GM18867 (cell line): ENCODE data around the gene ALDH7A1.
"Not testable (repeated sequence)": the region's sequence is repeated elsewhere in the genome, so short reads cannot be mapped to it uniquely, and the experiment has no call there.

Experiments used
- ATAC-seq: cut with Tn5 transposase; IDR thresholded peaks from one replicate; pipeline ENCODE4 v1.9.1; 2021; ENCODE audit warnings: mild to moderate bottlenecking, moderate library complexity; ENCODE audit not compliant: unreplicated experiment

ALDH7A1 gene

GRCh38 chr5:126594748-126595485 is at the start of gene ALDH7A1:
ALDH7A1 (minus strand) TSS chr5:126595219; CDS start chr5:126595198, 21 bp downstream.
- no peak for ATAC-seq

- peak; percentile 74 for ATAC-seq
These were observed 46.4 kb upstream of the ALDH7A1 start for GRCh38 chr5:126641387-126641786.

- no peak for ATAC-seq
These were observed 45.8 kb upstream of the ALDH7A1 start for GRCh38 chr5:126640866-126641265.

GRCh38 chr5:126636956-126637355 is 41.9 kb upstream of the ALDH7A1 start:
- no peak for ATAC-seq

- ATAC-seq, result no peak
These were observed 40.6 kb upstream of the ALDH7A1 start for GRCh38 chr5:126635585-126635984.

- no peak for ATAC-seq
These were observed 38.5 kb upstream of the ALDH7A1 start for GRCh38 chr5:126633552-126633951.

- ATAC-seq, result no peak
These were observed 36.9 kb upstream of the ALDH7A1 start for GRCh38 chr5:126631920-126632319.

- no peak for ATAC-seq
These were observed 33.1 kb upstream of the ALDH7A1 start for GRCh38 chr5:126628102-126628501.

- ATAC-seq, result no peak
These were observed 29.5 kb upstream of the ALDH7A1 start for GRCh38 chr5:126624534-126624933.

GRCh38 chr5:126619781-126620180 is 24.8 kb upstream of the ALDH7A1 start:
- ATAC-seq, result no peak

GRCh38 chr5:126617603-126618002 is 22.6 kb upstream of the ALDH7A1 start:
- not testable (repeated sequence) for ATAC-seq

- ATAC-seq, result peak; percentile 98
These were observed 20.3 kb upstream of the ALDH7A1 start for GRCh38 chr5:126615286-126615685.

GRCh38 chr5:126613941-126614592 is 19.0 kb upstream of the ALDH7A1 start:
- ATAC-seq, result no peak

GRCh38 chr5:126610616-126611015 is 15.6 kb upstream of the ALDH7A1 start:
- ATAC-seq, result no peak

- no peak for ATAC-seq
These were observed 15.1 kb upstream of the ALDH7A1 start for GRCh38 chr5:126610160-126610559.

GRCh38 chr5:126605525-126605924 is 10.5 kb upstream of the ALDH7A1 start:
- no peak for ATAC-seq

GRCh38 chr5:126603402-126603991 is 8.5 kb upstream of the ALDH7A1 start:
- no peak for ATAC-seq

GRCh38 chr5:126600631-126601511 is 5.9 kb upstream of the ALDH7A1 start, which contains the start of gene PHAX:
PHAX (plus strand) TSS chr5:126600947; CDS start chr5:126600963, 16 bp downstream.
- ATAC-seq, result peak; percentile 95

- not testable (repeated sequence) for ATAC-seq
These were observed 5.1 kb upstream of the ALDH7A1 start for GRCh38 chr5:126599971-126600630.

- no peak for ATAC-seq
These were observed 4.5 kb upstream of the ALDH7A1 start for GRCh38 chr5:126599499-126599898.
